ENCODE results near the gene FXN.

The FXN gene

DNA sequence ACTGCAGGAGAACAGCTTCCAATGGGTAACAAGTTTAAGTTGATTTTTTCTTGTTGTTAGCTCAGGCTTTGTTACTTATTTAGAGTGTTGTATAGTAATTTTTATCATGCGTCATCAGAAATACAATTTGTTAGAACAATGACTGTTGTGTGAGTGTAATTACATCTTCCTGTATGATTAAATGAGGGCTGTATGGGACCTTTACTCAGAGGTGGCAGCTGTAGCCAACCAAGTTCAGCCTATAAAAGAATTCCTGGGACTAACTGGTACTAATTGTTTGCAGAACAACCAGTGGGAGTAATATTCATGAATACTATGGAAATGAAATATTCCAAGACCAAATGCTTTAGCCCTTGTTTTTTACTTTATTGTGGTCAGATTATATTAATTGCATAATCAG lies 107.7 kb downstream of the FXN start:
- DNase-seq (ENCODE audit: low spot score), result no peak

- no peak for DNase-seq (ENCODE audit: low spot score)
These were observed 109.7 kb downstream of the FXN start for GRCh38 chr9:69145144-69145715.

GRCh38 chr9:69147041-69147834 lies 111.7 kb downstream of the FXN start:
- DNase-seq (ENCODE audit: low spot score), result no peak

DNA sequence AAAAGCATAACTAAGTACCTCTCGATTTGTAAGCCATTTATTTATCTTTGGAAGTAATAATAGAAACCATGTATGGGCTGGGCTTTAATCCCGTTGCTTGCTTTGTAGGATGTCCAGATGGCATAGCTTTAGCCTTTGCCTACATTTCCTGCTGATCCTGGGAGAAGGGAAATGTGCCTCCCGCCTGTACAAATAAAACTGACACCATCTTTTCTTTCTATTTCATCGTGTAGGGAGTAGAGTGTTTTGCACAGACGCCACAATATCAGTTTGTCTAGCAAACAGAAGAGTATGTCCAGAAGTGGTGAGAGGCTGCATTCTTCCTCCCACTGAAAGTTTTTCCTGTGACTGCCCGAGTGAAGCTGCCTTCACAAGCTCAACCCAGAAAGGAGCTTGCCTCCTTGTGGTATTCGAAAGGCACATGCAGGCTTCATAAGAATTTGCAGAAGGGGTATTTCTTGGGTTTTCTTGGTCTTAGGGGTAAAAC lies 113.8 kb downstream of the FXN start:
- DNase-seq (ENCODE audit: low spot score), result no peak
